ENCODE results near the gene TBCD. TPM values are rescaled to one million over a fixed set of nuclear protein-coding genes. Genes with fewer than 3 reads are reported as not detected.
A peak's percentile ranks its signal among the peaks of the same experiment; 100 is the strongest.

TBCD gene
- total and polyA plus RNA-seq, 9 of the 15 experiments (the other 6 are each of a cell fraction or from before 2014, with no cell fraction given), result 8.9 to 98.5 (median 28.0) TPM

DNA sequence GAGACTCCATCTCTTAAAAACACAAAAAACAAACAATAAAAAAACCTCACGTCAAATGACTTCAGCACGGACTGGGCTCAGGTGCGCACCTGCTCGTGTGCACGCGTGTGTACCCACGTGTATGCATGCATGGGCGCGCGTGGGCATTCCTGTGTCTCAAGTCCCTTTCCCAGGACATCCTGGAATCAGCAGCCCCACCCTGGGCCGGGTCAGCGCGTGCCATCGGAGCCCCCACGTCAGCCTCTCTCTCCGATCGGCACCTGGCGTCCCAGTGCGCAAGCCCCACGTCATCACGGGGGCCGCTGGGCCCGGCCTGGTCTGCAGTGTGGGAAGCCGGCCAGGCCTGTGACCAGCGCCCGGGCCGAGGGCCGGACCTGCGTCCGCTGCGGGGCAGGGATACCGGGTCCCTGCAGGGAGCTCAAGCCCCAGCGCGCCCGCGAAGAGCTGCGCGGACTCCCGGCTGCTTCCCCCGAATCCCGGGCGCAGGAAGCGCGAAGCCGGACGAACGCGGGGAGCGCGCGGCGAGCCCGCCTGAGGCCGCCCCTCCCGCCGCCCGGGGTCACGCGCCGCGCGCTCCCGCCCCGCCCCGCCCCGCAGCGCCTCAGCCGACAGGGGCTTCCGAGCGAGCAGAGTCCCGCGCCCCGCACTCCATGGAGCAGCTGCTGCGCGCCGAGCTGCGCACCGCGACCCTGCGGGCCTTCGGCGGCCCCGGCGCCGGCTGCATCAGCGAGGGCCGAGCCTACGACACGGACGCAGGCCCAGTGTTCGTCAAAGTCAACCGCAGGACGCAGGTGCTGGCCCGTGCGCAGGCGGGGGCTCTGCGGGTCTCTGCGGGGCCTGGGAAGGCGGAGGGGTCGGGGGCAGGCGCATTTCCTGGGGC, 16.6 kb upstream of the TBCD start, which contains the start of gene FN3K (continued):
- no peak for TF ChIP-seq ZBED1 (IDR thresholded peaks at IDR 0.05)
- TF ChIP-seq, protein P1, sequence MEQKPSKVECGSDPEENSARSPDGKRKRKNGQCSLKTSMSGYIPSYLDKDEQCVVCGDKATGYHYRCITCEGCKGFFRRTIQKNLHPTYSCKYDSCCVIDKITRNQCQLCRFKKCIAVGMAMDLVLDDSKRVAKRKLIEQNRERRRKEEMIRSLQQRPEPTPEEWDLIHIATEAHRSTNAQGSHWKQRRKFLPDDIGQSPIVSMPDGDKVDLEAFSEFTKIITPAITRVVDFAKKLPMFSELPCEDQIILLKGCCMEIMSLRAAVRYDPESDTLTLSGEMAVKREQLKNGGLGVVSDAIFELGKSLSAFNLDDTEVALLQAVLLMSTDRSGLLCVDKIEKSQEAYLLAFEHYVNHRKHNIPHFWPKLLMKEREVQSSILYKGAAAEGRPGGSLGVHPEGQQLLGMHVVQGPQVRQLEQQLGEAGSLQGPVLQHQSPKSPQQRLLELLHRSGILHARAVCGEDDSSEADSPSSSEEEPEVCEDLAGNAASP (IDR thresholded peaks at IDR 0.05), result no peak
- TF ChIP-seq ZNF785 (CRISPR knock-in tag; IDR thresholded peaks at IDR 0.05), result no peak
- no peak for TF ChIP-seq ZNF232 (CRISPR knock-in tag; IDR thresholded peaks at IDR 0.05)
- no peak for TF ChIP-seq ZNF79 (CRISPR knock-in tag; IDR thresholded peaks at IDR 0.05; ENCODE audit: low read depth)
- no peak for TF ChIP-seq ZNF41 (CRISPR knock-in tag; conservative IDR thresholded peaks at IDR 0.05)
- no peak for TF ChIP-seq ZNF140 (CRISPR knock-in tag; IDR thresholded peaks at IDR 0.05)
- TF ChIP-seq BRCA1 (IDR thresholded peaks at IDR 0.05), result no peak
- no peak for TF ChIP-seq BRCA1 (CRISPR knock-in tag; IDR thresholded peaks at IDR 0.05)
- TF ChIP-seq MEF2D (tag; conservative IDR thresholded peaks at IDR 0.05; ENCODE audit: low read depth), result no peak
- TF ChIP-seq ZNF124 (CRISPR knock-in tag; IDR thresholded peaks at IDR 0.05), result no peak
- no peak for TF ChIP-seq RCOR1 (IDR thresholded peaks at IDR 0.05; ENCODE audit: borderline replicate concordance in 1 of 2, low read depth in 2 of 2, low read length in 2 of 2)
- TF ChIP-seq GTF2F1 (IDR thresholded peaks at IDR 0.05; ENCODE audit: low read depth, low read length), result no peak
- TF ChIP-seq POLR2G (IDR thresholded peaks at IDR 0.05; ENCODE audit: low read depth, low read length), result peak; percentile 90
- TF ChIP-seq CBX8 (IDR thresholded peaks at IDR 0.05; ENCODE audit: borderline replicate concordance, extremely low read depth, low read depth, low read length, poor library complexity, severe bottlenecking), result no peak
- TF ChIP-seq COPS2 (conservative IDR thresholded peaks at IDR 0.05), result no peak
- no peak for TF ChIP-seq BMI1 (IDR thresholded peaks at IDR 0.05; ENCODE audit: low read length)
- TF ChIP-seq ZNF3 (CRISPR knock-in tag; IDR thresholded peaks at IDR 0.05), result no peak
- TF ChIP-seq, protein P2, sequence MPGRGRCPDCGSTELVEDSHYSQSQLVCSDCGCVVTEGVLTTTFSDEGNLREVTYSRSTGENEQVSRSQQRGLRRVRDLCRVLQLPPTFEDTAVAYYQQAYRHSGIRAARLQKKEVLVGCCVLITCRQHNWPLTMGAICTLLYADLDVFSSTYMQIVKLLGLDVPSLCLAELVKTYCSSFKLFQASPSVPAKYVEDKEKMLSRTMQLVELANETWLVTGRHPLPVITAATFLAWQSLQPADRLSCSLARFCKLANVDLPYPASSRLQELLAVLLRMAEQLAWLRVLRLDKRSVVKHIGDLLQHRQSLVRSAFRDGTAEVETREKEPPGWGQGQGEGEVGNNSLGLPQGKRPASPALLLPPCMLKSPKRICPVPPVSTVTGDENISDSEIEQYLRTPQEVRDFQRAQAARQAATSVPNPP (IDR thresholded peaks at IDR 0.05; ENCODE audit: borderline replicate concordance, insufficient read depth, insufficient read length), result no peak
- TF ChIP-seq, protein P3, sequence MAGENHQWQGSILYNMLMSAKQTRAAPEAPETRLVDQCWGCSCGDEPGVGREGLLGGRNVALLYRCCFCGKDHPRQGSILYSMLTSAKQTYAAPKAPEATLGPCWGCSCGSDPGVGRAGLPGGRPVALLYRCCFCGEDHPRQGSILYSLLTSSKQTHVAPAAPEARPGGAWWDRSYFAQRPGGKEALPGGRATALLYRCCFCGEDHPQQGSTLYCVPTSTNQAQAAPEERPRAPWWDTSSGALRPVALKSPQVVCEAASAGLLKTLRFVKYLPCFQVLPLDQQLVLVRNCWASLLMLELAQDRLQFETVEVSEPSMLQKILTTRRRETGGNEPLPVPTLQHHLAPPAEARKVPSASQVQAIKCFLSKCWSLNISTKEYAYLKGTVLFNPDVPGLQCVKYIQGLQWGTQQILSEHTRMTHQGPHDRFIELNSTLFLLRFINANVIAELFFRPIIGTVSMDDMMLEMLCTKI (IDR thresholded peaks at IDR 0.05; ENCODE audit: partially characterized antibody), result no peak
- TF ChIP-seq BACH1 (tag; IDR thresholded peaks at IDR 0.05), result no peak
- peak; percentile 50 for TF ChIP-seq POLR2B (IDR thresholded peaks at IDR 0.05; ENCODE audit: low read depth, partially characterized antibody)
- no peak for TF ChIP-seq KDM4B (IDR thresholded peaks at IDR 0.05; ENCODE audit: borderline replicate concordance in 2 of 2, low read depth in 1 of 2)
- no peak for TF ChIP-seq NCOA2 (IDR thresholded peaks at IDR 0.05; ENCODE audit: partially characterized antibody in 2 of 2)
- no peak for TF ChIP-seq ZNF174 (CRISPR knock-in tag; IDR thresholded peaks at IDR 0.05)
